Upper lobe of right lung (tissue), 1 donor: Measurements from ENCODE around the gene RNF220. TPM values are rescaled to one million over a fixed set of nuclear protein-coding genes. Genes with fewer than 3 reads are reported as not detected.
"Not testable (repeated sequence)": the region's sequence is repeated elsewhere in the genome, so short reads cannot be mapped to it uniquely, and the experiment has no call there.

Experiments used
- ATAC-seq: fragments of 200-7000 bp; cut with Tn5 transposase; one replicate; pipeline ENCODE4 v1.9.1; 2020; ENCODE audit warnings: mild to moderate bottlenecking, moderate library complexity
- DNase-seq: peaks from one replicate; pipeline ENCODE4 v3.0.0-alpha.2; 2020
- H3K27ac ChIP-seq: fragments of 200-600 bp; one replicate; pipeline ENCODE4 v1.8.0; 2022
- H3K27me3 ChIP-seq: fragments of 200-600 bp; one replicate; pipeline ENCODE4 v1.8.0; 2022; ENCODE audit warnings: mild to moderate bottlenecking
- H3K36me3 ChIP-seq: fragments of 200-600 bp; one replicate; pipeline ENCODE4 v1.8.0; 2022
- H3K4me1 ChIP-seq: fragments of 200-600 bp; one replicate; pipeline ENCODE4 v1.8.0; 2022
- H3K4me3 ChIP-seq: fragments of 200-600 bp; one replicate; pipeline ENCODE4 v1.8.0; 2022; ENCODE audit warnings: mild to moderate bottlenecking
- H3K9me3 ChIP-seq: fragments of 200-600 bp; one replicate; pipeline ENCODE4 v1.8.0; 2022
- CTCF ChIP-seq: fragments of 200-600 bp; IDR thresholded peaks from one replicate; pipeline ENCODE4 v1.8.0; 2022; ENCODE audit warnings: antibody characterized with exemption
- intact Hi-C: fragments of 100-400 bp; cut with DNase I; formaldehyde crosslinking; loops from one replicate; pipeline ENCODE4 v1.11.0; 2022
- total RNA-seq: library from RNA; stranded (reverse); fragmentation: NEBNext Ultra II Directional; extraction: Animal tissue kit (Norgen Biotek cat#: 25700); gene quantifications from one replicate; pipeline ENCODE4 v1.2.1, GENCODE V29; 2021
- donor health status: DM: no; HTN: yes; CAD: no; lungs with severe emphysema.

The RNF220 gene
- total RNA-seq, 1 donor from 2014 or later, result 72.6 TPM

GRCh38 chr1:44553771-44554170, 148.7 kb downstream of the RNF220 start:
- Histone ChIP-seq H3K4me1 (no peaks in the 10 kb centered on the region), H3K9me3 (no peaks in the 10 kb centered on the region), H3K36me3 (no peaks in the 10 kb centered on the region), H3K27ac (no peak overlapping the region), H3K4me3 (no peak overlapping the region), H3K27me3 (no peaks in the 10 kb centered on the region)
- intact Hi-C loops, result no loop called here
- no peak for DNase-seq
- no peak for TF ChIP-seq CTCF
- peak; percentile 59 for ATAC-seq

- no peaks in the 10 kb centered on the region for H3K9me3 ChIP-seq
- no peaks in the 10 kb centered on the region for H3K4me1 ChIP-seq
- intact Hi-C loops, result no loop called here
- no peak for TF ChIP-seq CTCF
- no peak overlapping the region for H3K27ac ChIP-seq
- no peaks in the 10 kb centered on the region for H3K36me3 ChIP-seq
- DNase-seq (no peak), ATAC-seq (no peak)
- H3K27me3 ChIP-seq, result no peaks in the 10 kb centered on the region
- no peak overlapping the region for H3K4me3 ChIP-seq
Observed at GRCh38 chr1:44554706-44555105, 149.7 kb downstream of the RNF220 start.

GRCh38 chr1:44557778-44558177, 152.7 kb downstream of the RNF220 start:
- ATAC-seq, result no peak
- no peak for DNase-seq
- Histone ChIP-seq H3K4me1 (no peaks in the 10 kb centered on the region), H3K4me3 (no peak overlapping the region), H3K27me3 (no peaks in the 10 kb centered on the region), H3K36me3 (no peaks in the 10 kb centered on the region), H3K27ac (no peak overlapping the region), H3K9me3 (no peaks in the 10 kb centered on the region)
- intact Hi-C loops, result no loop called here
- no peak for TF ChIP-seq CTCF

- Histone ChIP-seq H3K27ac (no peak overlapping the region), H3K4me1 (no peaks in the 10 kb centered on the region), H3K27me3 (no peaks in the 10 kb centered on the region), H3K36me3 (no peaks in the 10 kb centered on the region), H3K9me3 (no peaks in the 10 kb centered on the region), H3K4me3 (no peak overlapping the region)
- TF ChIP-seq CTCF, result no peak
- no peak for ATAC-seq
- DNase-seq, result no peak
- intact Hi-C loops, result no loop called here
Observed at GRCh38 chr1:44558883-44559282, 153.8 kb downstream of the RNF220 start.

- ATAC-seq, result no peak
- no peak overlapping the region for H3K4me3 ChIP-seq
- no peak overlapping the region for H3K27ac ChIP-seq
- no peaks in the 10 kb centered on the region for H3K27me3 ChIP-seq
- TF ChIP-seq CTCF, result no peak
- DNase-seq, result no peak
- H3K36me3 ChIP-seq, result no peaks in the 10 kb centered on the region
- no peaks in the 10 kb centered on the region for H3K9me3 ChIP-seq
- intact Hi-C loops, result no loop called here
- no peaks in the 10 kb centered on the region for H3K4me1 ChIP-seq
Observed at GRCh38 chr1:44559330-44559729, 154.3 kb downstream of the RNF220 start.

- DNase-seq (no peak), ATAC-seq (no peak)
- Histone ChIP-seq H3K9me3 (no peaks in the 10 kb centered on the region), H3K4me3 (no peak overlapping the region), H3K27me3 (no peaks in the 10 kb centered on the region), H3K4me1 (no peaks in the 10 kb centered on the region), H3K27ac (no peak overlapping the region), H3K36me3 (no peaks in the 10 kb centered on the region)
- no peak for TF ChIP-seq CTCF
- intact Hi-C loops, result no loop called here
Observed at GRCh38 chr1:44559913-44560312, 154.9 kb downstream of the RNF220 start.

- intact Hi-C loops, H3K4me1 ChIP-seq, H3K36me3 ChIP-seq, H3K9me3 ChIP-seq, ATAC-seq, DNase-seq, H3K27me3 ChIP-seq, H3K4me3 ChIP-seq, H3K27ac ChIP-seq: not testable (repeated sequence)
Observed at GRCh38 chr1:44560696-44561095, 155.6 kb downstream of the RNF220 start.
